HG02759 (cell line): ENCODE data around the gene RELT.

Source experiments
- ATAC-seq: cut with Tn5 transposase; IDR thresholded peaks from one replicate; pipeline ENCODE4 v1.9.1; 2021; ENCODE audit warnings: mild to moderate bottlenecking, moderate library complexity; ENCODE audit not compliant: unreplicated experiment

RELT gene

GRCh38 chr11:73347067-73347466, 29.1 kb upstream of the RELT start:
- ATAC-seq, result no peak

- no peak for ATAC-seq
These were observed 27.4 kb upstream of the RELT start for GRCh38 chr11:73348838-73349237.

GRCh38 chr11:73349633-73350032, 26.6 kb upstream of the RELT start:
- no peak for ATAC-seq

- ATAC-seq, result no peak
These were observed 25.1 kb upstream of the RELT start for GRCh38 chr11:73350908-73351636.

GRCh38 chr11:73353422-73353821, 22.8 kb upstream of the RELT start:
- ATAC-seq, result no peak

GRCh38 chr11:73355109-73355508, 21.1 kb upstream of the RELT start:
- ATAC-seq, result no peak

- no peak for ATAC-seq
These were observed 19.0 kb upstream of the RELT start for GRCh38 chr11:73356979-73357860.

GRCh38 chr11:73358071-73358470, 18.1 kb upstream of the RELT start:
- ATAC-seq, result no peak

- ATAC-seq, result no peak
These were observed 16.9 kb upstream of the RELT start for GRCh38 chr11:73359341-73359740.

GRCh38 chr11:73359930-73360742, 16.1 kb upstream of the RELT start:
- no peak for ATAC-seq

GRCh38 chr11:73360743-73361369, 15.3 kb upstream of the RELT start:
- ATAC-seq, result no peak

- ATAC-seq, result no peak
These were observed 14.0 kb upstream of the RELT start for GRCh38 chr11:73361953-73362776.

- no peak for ATAC-seq
These were observed 13.1 kb upstream of the RELT start for GRCh38 chr11:73363147-73363546.

GRCh38 chr11:73365352-73366264, 10.6 kb upstream of the RELT start:
- no peak for ATAC-seq

GRCh38 chr11:73366265-73366610, 10.0 kb upstream of the RELT start:
- no peak for ATAC-seq

GRCh38 chr11:73366953-73367352, 9.2 kb upstream of the RELT start:
- no peak for ATAC-seq

GRCh38 chr11:73367482-73368024, 8.6 kb upstream of the RELT start:
- ATAC-seq, result no peak

- ATAC-seq, result no peak
These were observed 3.7 kb upstream of the RELT start for GRCh38 chr11:73372375-73372993.
